BJ (cell line): ENCODE measurements around the gene CARD9. TPM values are rescaled to one million over a fixed set of nuclear protein-coding genes. Genes with fewer than 3 reads are reported as not detected.

Experiments used
- CTCF ChIA-PET: fragments of 350-600 bp; formaldehyde crosslinking; extraction: SDS; loops from one replicate; lab custom pipeline; 2021; ENCODE audit warnings: antibody characterized with exemption, inconsistent platforms; lab: Yijun Ruan, JAX
- POLR2A ChIA-PET: fragments of 300-600 bp; sonication (Branson Sonifier 250); formaldehyde crosslinking; extraction: SDS; loops from one replicate; lab custom pipeline; 2021; ENCODE audit warnings: antibody characterized with exemption; lab: Charles Lee
- DNase-seq: peaks from one replicate; pipeline ENCODE4 v3.0.0-alpha.2; 2011; ENCODE audit warnings: low read depth
- H3K27me3 ChIP-seq: 2 replicates; pipeline ENCODE4 v1.6.0; 2011; ENCODE audit warnings: low read length; ENCODE audit not compliant: control insufficient read depth, insufficient read depth
- H3K36me3 ChIP-seq: 2 replicates; pipeline ENCODE4 v1.5.1; 2011; ENCODE audit warnings: low read length; ENCODE audit not compliant: control insufficient read depth, insufficient read depth
- H3K4me3 ChIP-seq: 2 replicates; pipeline ENCODE4 v1.5.1; 2011; ENCODE audit warnings: low read depth, mild to moderate bottlenecking, control low read depth, low read length
- polyA plus RNA-seq: library from polyadenylated mRNA; depleted of rRNA; stranded (reverse); fragments of >200 nt; gene quantifications from 2 replicates; pipeline ENCODE4 v1.2.3, GENCODE V29; 2011
- TF ChIP-seq, protein P1 (sequence below): IDR thresholded peaks from 2 replicates; pipeline ENCODE4 v1.5.1; 2011; ENCODE audit warnings: low read depth, mild to moderate bottlenecking, control low read depth, inconsistent platforms, low read length, moderate library complexity; ENCODE audit not compliant: insufficient read depth

Gene CARD9
- polyA plus RNA-seq, 1 experiment: 21.3 TPM

DNA sequence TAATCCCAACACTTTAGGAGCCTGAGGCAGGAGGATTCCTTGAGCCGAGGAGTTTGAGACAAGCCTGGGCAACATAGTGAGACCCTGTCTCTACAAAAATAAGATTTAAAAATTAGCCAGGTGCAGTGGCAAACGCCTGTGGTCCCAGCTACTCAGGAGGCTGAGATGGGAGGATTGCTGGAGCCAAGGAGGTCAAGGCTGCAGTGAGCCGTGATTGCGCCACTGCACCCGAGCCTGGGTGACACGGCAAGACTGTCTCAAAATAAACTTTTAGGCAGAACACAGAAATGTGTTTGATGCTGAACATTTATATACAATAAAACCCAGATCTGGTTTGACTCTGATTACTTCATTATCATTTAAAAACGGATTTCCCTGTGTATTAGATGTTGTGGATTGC lies 32.0 kb upstream of the CARD9 start:
- H3K36me3 ChIP-seq: peaks cover 17% of the 10 kb centered on the region
- ChIA-PET POLR2A (no interaction called here), CTCF (interaction anchor here (0.6 kb wide), 1 partner anchor 93 kb away, joined by 3 read pairs; no protein-coding TSS in a partner anchor)
- DNase-seq: no peak
- H3K27me3 ChIP-seq: no peaks in the 10 kb centered on the region
- TF ChIP-seq, protein P1, sequence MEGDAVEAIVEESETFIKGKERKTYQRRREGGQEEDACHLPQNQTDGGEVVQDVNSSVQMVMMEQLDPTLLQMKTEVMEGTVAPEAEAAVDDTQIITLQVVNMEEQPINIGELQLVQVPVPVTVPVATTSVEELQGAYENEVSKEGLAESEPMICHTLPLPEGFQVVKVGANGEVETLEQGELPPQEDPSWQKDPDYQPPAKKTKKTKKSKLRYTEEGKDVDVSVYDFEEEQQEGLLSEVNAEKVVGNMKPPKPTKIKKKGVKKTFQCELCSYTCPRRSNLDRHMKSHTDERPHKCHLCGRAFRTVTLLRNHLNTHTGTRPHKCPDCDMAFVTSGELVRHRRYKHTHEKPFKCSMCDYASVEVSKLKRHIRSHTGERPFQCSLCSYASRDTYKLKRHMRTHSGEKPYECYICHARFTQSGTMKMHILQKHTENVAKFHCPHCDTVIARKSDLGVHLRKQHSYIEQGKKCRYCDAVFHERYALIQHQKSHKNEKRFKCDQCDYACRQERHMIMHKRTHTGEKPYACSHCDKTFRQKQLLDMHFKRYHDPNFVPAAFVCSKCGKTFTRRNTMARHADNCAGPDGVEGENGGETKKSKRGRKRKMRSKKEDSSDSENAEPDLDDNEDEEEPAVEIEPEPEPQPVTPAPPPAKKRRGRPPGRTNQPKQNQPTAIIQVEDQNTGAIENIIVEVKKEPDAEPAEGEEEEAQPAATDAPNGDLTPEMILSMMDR: no peak
- H3K4me3 ChIP-seq: no peak overlapping the region

DNA sequence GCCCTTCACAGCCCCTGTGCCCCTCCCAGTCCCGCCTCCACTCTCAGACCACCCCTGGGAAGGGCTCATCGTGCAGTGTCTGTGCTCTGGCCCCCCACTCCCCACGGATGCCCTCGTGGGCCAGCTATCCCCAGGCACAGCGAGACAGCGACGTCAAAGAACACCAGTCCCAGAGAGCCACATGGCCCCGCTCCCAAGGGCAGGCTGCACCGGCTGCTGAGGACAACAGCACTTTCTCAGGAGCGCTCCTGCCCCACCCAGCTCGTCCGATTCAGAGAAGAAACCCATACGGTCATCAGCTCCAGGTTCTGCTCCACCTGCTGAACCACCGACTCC lies 31.3 kb upstream of the CARD9 start:
- TF ChIP-seq, protein P1: no peak
- peaks cover 17% of the 10 kb centered on the region for H3K36me3 ChIP-seq
- ChIA-PET CTCF (interaction anchor here (6.5 kb wide), 1 partner anchor 93 kb away, joined by 84 read pairs; no protein-coding TSS in a partner anchor), POLR2A (no interaction called here)
- no peaks in the 10 kb centered on the region for H3K27me3 ChIP-seq
- no peak for DNase-seq
- H3K4me3 ChIP-seq: no peak overlapping the region

DNA sequence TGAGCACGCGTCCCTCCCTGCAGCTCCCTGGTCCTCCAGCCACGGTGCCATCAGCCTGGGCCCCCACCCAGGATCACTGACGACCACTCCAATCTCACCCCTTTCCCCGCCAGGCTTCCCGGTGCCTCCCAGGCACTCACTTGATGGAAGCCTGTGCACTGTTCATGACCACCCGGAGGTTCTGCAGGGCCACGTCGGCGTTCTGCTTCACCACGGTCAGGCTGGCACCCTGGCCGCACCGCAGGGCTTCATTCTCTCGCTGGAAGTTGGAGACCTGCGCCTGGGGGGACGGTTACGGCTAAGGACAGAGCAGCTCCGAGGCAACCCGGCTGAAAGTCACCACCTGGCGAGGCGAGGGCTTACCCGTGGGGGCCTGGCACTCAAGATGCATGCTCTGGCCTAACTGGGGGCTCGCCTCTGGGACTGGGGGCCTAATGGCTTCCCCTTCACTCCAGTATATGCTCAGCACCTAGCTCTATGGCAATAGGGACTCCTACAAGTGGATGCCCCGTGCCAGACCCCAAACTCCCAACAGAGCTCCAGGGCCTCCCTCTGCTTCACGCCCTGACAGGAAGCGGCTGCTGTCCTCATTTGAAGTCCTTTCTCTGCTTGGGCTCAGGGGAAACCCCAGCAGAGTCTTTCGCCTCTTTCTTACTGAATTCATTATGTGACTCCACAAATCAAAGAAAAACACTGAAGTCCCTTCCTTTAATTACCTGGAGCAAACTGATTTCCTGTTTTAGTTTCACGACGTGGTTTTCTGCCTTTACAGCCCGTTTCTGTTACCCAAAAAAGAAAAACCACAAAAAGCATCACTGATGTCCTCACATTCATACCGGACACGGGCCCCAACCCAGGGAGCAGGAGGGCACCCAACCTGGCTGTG lies 30.7 kb upstream of the CARD9 start:
- peaks cover 17% of the 10 kb centered on the region for H3K36me3 ChIP-seq
- H3K27me3 ChIP-seq: no peaks in the 10 kb centered on the region
- no peak overlapping the region for H3K4me3 ChIP-seq
- ChIA-PET POLR2A (no interaction called here), CTCF (interaction anchor here (6.5 kb wide), 1 partner anchor 92 kb away, joined by 84 read pairs; no protein-coding TSS in a partner anchor)
- TF ChIP-seq, protein P1: no peak
- no peak for DNase-seq

DNA sequence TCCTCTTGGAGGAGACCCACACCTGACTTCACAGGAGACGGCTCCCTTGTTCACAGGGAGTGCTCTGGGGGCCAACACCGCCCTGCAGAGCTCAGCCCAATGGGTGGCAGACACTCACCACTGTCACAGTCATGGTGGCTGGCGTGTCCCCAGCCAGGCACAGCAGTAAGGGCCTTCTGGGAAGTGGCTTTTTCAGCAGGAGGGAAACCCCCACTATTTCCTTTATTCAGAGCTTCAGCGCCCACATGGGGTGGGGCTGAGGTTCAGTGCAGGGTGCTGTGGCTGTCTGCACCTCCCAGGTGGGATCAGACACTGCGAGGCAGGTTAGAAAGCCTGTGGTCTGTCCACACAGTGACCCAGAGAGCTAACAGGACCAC lies 30.1 kb upstream of the CARD9 start:
- ChIA-PET CTCF (interaction anchor here (6.5 kb wide), 1 partner anchor 91 kb away, joined by 84 read pairs; no protein-coding TSS in a partner anchor), POLR2A (no interaction called here)
- DNase-seq: no peak
- TF ChIP-seq, protein P1: no peak
- Histone ChIP-seq H3K27me3 (no peaks in the 10 kb centered on the region), H3K4me3 (no peak overlapping the region), H3K36me3 (peaks cover 17% of the 10 kb centered on the region)

DNA sequence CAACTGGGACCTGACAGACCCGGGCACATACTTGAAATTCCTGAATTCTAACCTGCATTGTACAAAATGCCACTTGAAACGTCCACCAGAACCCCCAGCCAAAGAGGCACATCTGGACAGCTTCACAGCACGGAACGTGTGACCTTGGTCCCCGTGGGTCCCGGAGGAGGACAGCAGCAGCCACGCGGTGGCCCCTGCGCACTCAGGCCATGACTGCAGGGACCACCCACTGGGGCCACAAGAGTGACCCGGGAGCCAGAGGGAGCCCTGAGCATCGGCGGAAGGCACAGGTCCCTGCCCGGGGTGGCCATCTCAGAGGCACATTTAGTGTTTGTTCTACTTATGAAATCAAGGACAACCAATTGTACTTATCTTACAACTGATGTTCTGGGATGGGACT lies 28.6 kb upstream of the CARD9 start:
- Histone ChIP-seq H3K36me3 (peaks cover 15% of the 10 kb centered on the region), H3K27me3 (no peaks in the 10 kb centered on the region), H3K4me3 (no peak overlapping the region)
- POLR2A ChIA-PET: interaction anchor here (0.5 kb wide), 1 partner anchor 313 kb away, joined by 4 read pairs; no protein-coding TSS in a partner anchor
- DNase-seq: no peak
- TF ChIP-seq, protein P1: no peak
- CTCF ChIA-PET: interaction anchor here (0.6 to 6.5 kb wide), 6 partner anchors 9 to 90 kb away, joined by 3 to 84 read pairs (median 4); partner anchors contain the start of gene DNLZ
